PFSK-1 (cell line): ENCODE measurements around the gene QRICH2.

Source experiments
- FOXP2 ChIP-seq: optimal IDR thresholded peaks from 2 replicates; pipeline ENCODE3; 2011; ENCODE audit warnings: borderline replicate concordance, control low read depth, inconsistent platforms; ENCODE audit not compliant: insufficient read depth; ENCODE audit errors: extremely low read length, extremely low read depth
- POLR2AphosphoS5 ChIP-seq: IDR thresholded peaks from 2 replicates; pipeline ENCODE4 v1.6.1; 2012; ENCODE audit warnings: low read depth, mild to moderate bottlenecking, control low read depth, low read length, moderate library complexity
- REST ChIP-seq, 2 experiments: IDR thresholded peaks; 2 replicates each; pipeline versions ENCODE4 v1.6.1 to v1.8.0; 2011 to 2012; ENCODE audit warnings: low read depth in 2 of 2, low read length in 2 of 2, control low read depth in 1 of 2, inconsistent platforms in 1 of 2, mild to moderate bottlenecking in 1 of 2, moderate library complexity in 1 of 2; ENCODE audit not compliant: insufficient read depth in 1 of 2
- SIN3A ChIP-seq: IDR thresholded peaks from 2 replicates; pipeline ENCODE4 v1.6.1; 2012; ENCODE audit warnings: mild to moderate bottlenecking, low read length, moderate library complexity, borderline replicate concordance; ENCODE audit not compliant: insufficient read depth
- TAF1 ChIP-seq: IDR thresholded peaks from 2 replicates; pipeline ENCODE4 v1.6.1; 2012; ENCODE audit warnings: low read length, control low read depth, borderline replicate concordance; ENCODE audit not compliant: insufficient read depth

Gene QRICH2

GRCh38 chr17:76238847-76239537, 69.1 kb downstream of the QRICH2 start:
- TF ChIP-seq SIN3A, result no peak
- no peak for TF ChIP-seq POLR2AphosphoS5
- no peak for TF ChIP-seq REST (IDR thresholded peaks at IDR 0.05; ENCODE audit: insufficient read depth in 1 of 2, low read depth in 2 of 2, low read length in 2 of 2)
- no peak for TF ChIP-seq FOXP2
- no peak for TF ChIP-seq TAF1

DNA sequence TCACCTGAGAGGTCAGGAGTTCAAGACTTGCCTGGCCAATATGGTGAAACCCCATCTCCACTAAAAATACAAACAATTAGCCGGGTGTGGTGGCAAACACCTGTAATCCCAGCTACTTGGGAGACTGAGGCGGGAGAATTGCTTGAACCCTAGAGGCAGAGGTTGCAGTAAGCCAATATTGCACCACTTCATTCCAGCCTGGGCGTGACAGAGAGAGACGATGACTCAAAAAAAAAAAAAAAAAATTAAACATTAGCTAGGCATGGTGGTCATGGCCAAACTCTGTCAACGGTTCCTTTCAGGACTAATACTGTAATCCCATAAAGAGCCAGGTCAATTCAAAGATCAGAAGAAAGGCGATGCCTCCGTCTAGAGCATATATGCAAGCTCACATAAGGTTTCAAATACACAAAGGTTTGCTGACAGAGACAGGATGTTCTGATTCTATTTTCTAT, 70.2 kb downstream of the QRICH2 start:
- TF ChIP-seq REST (IDR thresholded peaks at IDR 0.05; ENCODE audit: insufficient read depth in 1 of 2, low read depth in 2 of 2, low read length in 2 of 2) (no peak), TAF1 (no peak), FOXP2 (no peak), POLR2AphosphoS5 (no peak), SIN3A (no peak)

GRCh38 chr17:76236603-76237002, 71.5 kb downstream of the QRICH2 start:
- no peak for TF ChIP-seq REST (IDR thresholded peaks at IDR 0.05; ENCODE audit: insufficient read depth in 1 of 2, low read depth in 2 of 2, low read length in 2 of 2)
- TF ChIP-seq TAF1, result no peak
- TF ChIP-seq POLR2AphosphoS5, result no peak
- no peak for TF ChIP-seq SIN3A
- no peak for TF ChIP-seq FOXP2

- TF ChIP-seq POLR2AphosphoS5, result no peak
- TF ChIP-seq SIN3A, result no peak
- TF ChIP-seq REST (IDR thresholded peaks at IDR 0.05; ENCODE audit: insufficient read depth in 1 of 2, low read depth in 2 of 2, low read length in 2 of 2), result no peak
- no peak for TF ChIP-seq TAF1
- no peak for TF ChIP-seq FOXP2
Observed at GRCh38 chr17:76235883-76236282, 72.2 kb downstream of the QRICH2 start.
